Measurements from ENCODE around the gene OTOG.

DNA sequence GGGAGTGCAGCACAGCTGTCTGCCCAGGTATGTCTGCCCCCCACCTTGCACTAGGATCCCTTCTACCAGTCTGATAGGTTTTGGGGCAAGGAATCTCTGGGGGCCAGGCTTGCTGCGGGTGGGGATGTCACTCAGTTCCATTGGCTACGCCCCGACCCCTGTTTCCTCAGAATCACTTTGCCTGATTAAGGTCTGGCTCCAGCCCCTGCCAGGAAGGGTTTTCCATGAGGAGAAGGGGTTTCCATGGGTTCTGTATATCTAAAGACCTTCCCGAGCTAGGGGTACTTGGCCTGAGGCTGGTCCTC is 14.0 kb downstream of the OTOG start:
- no peak for TF ChIP-seq CTCF (conservative IDR thresholded peaks at IDR 0.05)
- TF ChIP-seq EZH2 (IDR thresholded peaks at IDR 0.05; ENCODE audit: low read depth): no peak
